ENCODE measurements around the gene TSSK6.

Gene TSSK6

GRCh38 chr19:19544954-19545591, 29.7 kb upstream of the TSSK6 start:
- no peak for DNase-seq (ENCODE audit: low read depth in 2 of 2)

- no peak for DNase-seq (ENCODE audit: low read depth in 2 of 2)
Observed at GRCh38 chr19:19544257-19544953, 29.1 kb upstream of the TSSK6 start.

GRCh38 chr19:19543640-19544039, 28.3 kb upstream of the TSSK6 start:
- no peak for DNase-seq (ENCODE audit: low read depth in 2 of 2)

- no peak for DNase-seq (ENCODE audit: low read depth in 2 of 2)
Observed at GRCh38 chr19:19543101-19543500, 27.8 kb upstream of the TSSK6 start.

- DNase-seq (ENCODE audit: low read depth in 2 of 2): no peak
Observed at GRCh38 chr19:19542507-19542906, 27.2 kb upstream of the TSSK6 start.

- no peak for DNase-seq (ENCODE audit: low read depth in 2 of 2)
Observed at GRCh38 chr19:19541616-19542015, 26.3 kb upstream of the TSSK6 start.

- DNase-seq (ENCODE audit: low read depth in 2 of 2): no peak
Observed at GRCh38 chr19:19540715-19541515, 25.6 kb upstream of the TSSK6 start.

- peak; percentile 31 to 34 for DNase-seq (ENCODE audit: low read depth in 2 of 2)
Observed at GRCh38 chr19:19540064-19540714, 24.8 kb upstream of the TSSK6 start.

- no peak for DNase-seq (ENCODE audit: low read depth in 2 of 2)
Observed at GRCh38 chr19:19539698-19540063, 24.3 kb upstream of the TSSK6 start.

GRCh38 chr19:19538785-19539166, 23.4 kb upstream of the TSSK6 start:
- no peak for DNase-seq (ENCODE audit: low read depth in 2 of 2)

GRCh38 chr19:19538061-19538784, 22.9 kb upstream of the TSSK6 start, which contains the start of gene CILP2:
CILP2 (plus strand) TSS chr19:19538265; CDS start chr19:19538350, 85 bp downstream.
- DNase-seq (ENCODE audit: low read depth in 2 of 2): no peak

- DNase-seq (ENCODE audit: low read depth in 2 of 2): no peak
Observed at GRCh38 chr19:19537075-19538048, 22.0 kb upstream of the TSSK6 start.

GRCh38 chr19:19535311-19536191, 20.2 kb upstream of the TSSK6 start:
- DNase-seq (ENCODE audit: low read depth in 2 of 2): no peak

GRCh38 chr19:19534556-19535265, 19.4 kb upstream of the TSSK6 start:
- no peak for DNase-seq (ENCODE audit: low read depth in 2 of 2)

GRCh38 chr19:19533841-19534240, 18.5 kb upstream of the TSSK6 start:
- DNase-seq (ENCODE audit: low read depth in 2 of 2): no peak

GRCh38 chr19:19532806-19533701, 17.7 kb upstream of the TSSK6 start:
- DNase-seq (ENCODE audit: low read depth in 2 of 2): no peak

GRCh38 chr19:19531951-19532805, 16.8 kb upstream of the TSSK6 start:
- DNase-seq (ENCODE audit: low read depth in 2 of 2): no peak

Data from fibroblast of skin of left biceps (primary cell).